ENCODE measurements around the gene LTBP2. TPM values are rescaled to one million over a fixed set of nuclear protein-coding genes. Genes with fewer than 3 reads are reported as not detected.

LTBP2 gene
- total RNA-seq, 1 experiment from 2014 or later: 124 TPM

- no peaks in the 10 kb centered on the region for H3K79me2 ChIP-seq (ENCODE audit: low read depth)
- CTCF ChIA-PET: interaction anchor here (0.6 to 2.0 kb wide), 2 partner anchors 31 to 346 kb away, joined by 3 to 6 read pairs; no protein-coding TSS in a partner anchor
- peaks cover 6% of the 10 kb centered on the region; the same call in 1 of the 2 replicates for H3F3A ChIP-seq (ENCODE audit: insufficient read depth, low read depth)
- no peak overlapping the region for H3K27ac ChIP-seq
- no peaks in the 10 kb centered on the region for H3K36me3 ChIP-seq (ENCODE audit: low read depth)
- no peak for TF ChIP-seq EZH2 (IDR thresholded peaks at IDR 0.05; ENCODE audit: low read depth)
- TF ChIP-seq CTCF (conservative IDR thresholded peaks at IDR 0.05): peak; percentile 72
- no peaks in the 10 kb centered on the region for H4K20me1 ChIP-seq (ENCODE audit: insufficient read depth)
- H2AFZ ChIP-seq: no peak overlapping the region
- H3K27me3 ChIP-seq (ENCODE audit: insufficient read depth, low read depth): no peaks in the 10 kb centered on the region
- H3K9me2 ChIP-seq (ENCODE audit: insufficient read depth): no peaks in the 10 kb centered on the region
- no peak overlapping the region for H3K4me2 ChIP-seq
- POLR2A ChIA-PET (ENCODE audit: unreplicated experiment): interaction anchor here (0.6 kb wide), 2 partner anchors 18 to 19 kb away, joined by 3 to 7 read pairs; no protein-coding TSS in a partner anchor
- H3K4me1 ChIP-seq (replicated peaks; ENCODE audit: insufficient read depth): peaks cover 7% of the 10 kb centered on the region
- DNase-seq: peak in 1 of 2 experiments; percentile 65
- no TSS peak for BruUV-seq (replicated peaks)
- no peak overlapping the region for H3K4me3 ChIP-seq
- H3K9me3 ChIP-seq (ENCODE audit: insufficient read depth, low read depth): peaks cover 4% of the 10 kb centered on the region; the same call in 1 of the 2 replicates
- intact Hi-C loops (cut with micrococcal nuclease; ENCODE audit: unreplicated experiment): no loop called here
Measured at GRCh38 chr14:74459289-74459946, 152.6 kb downstream of the LTBP2 start.

- CTCF ChIA-PET: interaction anchor here (0.6 to 2.0 kb wide), 2 partner anchors 33 to 86 kb away, joined by 6 to 14 read pairs; no protein-coding TSS in a partner anchor
- BruUV-seq (replicated peaks): no TSS peak
- no peaks in the 10 kb centered on the region for H3K9me2 ChIP-seq (ENCODE audit: insufficient read depth)
Measured at GRCh38 chr14:74457565-74457895, 154.5 kb downstream of the LTBP2 start.

More at GRCh38 chr14:74457565-74457895, 154.5 kb downstream of the LTBP2 start:
- Histone ChIP-seq H3F3A (ENCODE audit: insufficient read depth, low read depth) (peaks cover 11% of the 10 kb centered on the region), H3K27ac (no peak overlapping the region), H3K79me2 (ENCODE audit: low read depth) (no peaks in the 10 kb centered on the region), H3K4me1 (replicated peaks; ENCODE audit: insufficient read depth) (peaks cover 12% of the 10 kb centered on the region), H3K4me2 (no peak overlapping the region), H3K9me3 (ENCODE audit: insufficient read depth, low read depth) (peaks cover 19% of the 10 kb centered on the region), H3K36me3 (ENCODE audit: low read depth) (no peaks in the 10 kb centered on the region), H4K20me1 (ENCODE audit: insufficient read depth) (no peaks in the 10 kb centered on the region), H2AFZ (no peak overlapping the region), H3K4me3 (no peak overlapping the region), H3K27me3 (ENCODE audit: insufficient read depth, low read depth) (no peaks in the 10 kb centered on the region)
- no peak for DNase-seq
- POLR2A ChIA-PET (ENCODE audit: unreplicated experiment): no interaction called here
- intact Hi-C loops (cut with micrococcal nuclease; ENCODE audit: unreplicated experiment): no loop called here
- TF ChIP-seq EZH2 (IDR thresholded peaks at IDR 0.05; ENCODE audit: low read depth) (no peak), CTCF (conservative IDR thresholded peaks at IDR 0.05) (no peak)

Data from PC-9 (cell line).